Neural progenitor cell (in vitro differentiated cells): ENCODE measurements around the gene TMCC1.

Source experiments
- CTCF ChIP-seq: fragments of 200-600 bp; sonication (generic); IDR thresholded peaks from 2 replicates; pipeline ENCODE4 v1.5.1; 2017; ENCODE audit warnings: antibody characterized with exemption, mild to moderate bottlenecking
- EZH2 ChIP-seq: fragments of 200-600 bp; sonication (generic); IDR thresholded peaks from 2 replicates; pipeline ENCODE4 v1.6.1; 2017; ENCODE audit warnings: antibody characterized with exemption, mild to moderate bottlenecking, moderate library complexity

- TF ChIP-seq CTCF (no peak), EZH2 (no peak)
Observed at GRCh38 chr3:129778871-129779270, 114.6 kb downstream of the TMCC1 start.
